ENCODE data around the gene FCRL6.

FCRL6 gene

GRCh38 chr1:159832309-159832708 is 30.1 kb downstream of the FCRL6 start:
- DNase-seq (ENCODE audit: low read depth in 2 of 3, low spot score in 1 of 3), result no peak

DNA sequence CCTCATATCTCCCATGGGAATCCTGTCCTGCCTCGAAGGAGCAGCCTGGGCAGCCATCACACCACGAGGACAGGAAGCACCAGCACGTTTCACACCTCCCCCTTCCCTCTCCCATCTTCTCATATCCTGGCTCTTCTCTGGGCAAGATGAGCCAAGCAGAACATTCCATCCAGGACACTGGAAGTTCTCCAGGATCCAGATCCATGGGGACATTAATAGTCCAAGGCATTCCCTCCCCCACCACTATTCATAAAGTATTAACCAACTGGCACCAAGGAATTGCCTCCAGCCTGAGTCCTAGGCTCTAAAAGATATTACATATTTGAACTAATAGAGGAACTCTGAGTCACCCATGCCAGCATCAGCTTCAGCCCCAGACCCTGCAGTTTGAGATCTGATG is 33.2 kb downstream of the FCRL6 start:
- no peak for DNase-seq (ENCODE audit: low read depth in 2 of 3, low spot score in 1 of 3)

- DNase-seq (ENCODE audit: low read depth in 2 of 3, low spot score in 1 of 3), result no peak
Observed at GRCh38 chr1:159835862-159836525, 33.8 kb downstream of the FCRL6 start.

DNA sequence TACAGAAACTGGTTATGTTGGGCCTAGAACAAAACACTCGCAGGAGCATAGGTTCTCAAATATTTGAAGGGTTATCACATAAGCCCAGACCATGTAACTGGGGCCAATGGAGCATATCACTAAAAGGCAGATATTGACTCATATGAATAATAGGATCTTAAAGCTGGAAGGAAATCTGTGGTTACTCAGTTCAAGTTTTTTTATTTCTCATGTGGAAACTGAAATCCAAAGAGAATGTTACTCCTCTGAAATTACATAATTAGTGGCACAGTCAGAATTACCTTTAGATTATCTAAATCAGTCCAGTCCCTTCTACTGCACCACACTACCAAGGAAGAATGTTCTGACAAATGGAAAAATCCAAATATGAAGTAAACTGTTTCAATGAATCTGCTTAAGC is 36.6 kb downstream of the FCRL6 start:
- no peak for DNase-seq (ENCODE audit: low read depth in 2 of 3, low spot score in 1 of 3)

DNA sequence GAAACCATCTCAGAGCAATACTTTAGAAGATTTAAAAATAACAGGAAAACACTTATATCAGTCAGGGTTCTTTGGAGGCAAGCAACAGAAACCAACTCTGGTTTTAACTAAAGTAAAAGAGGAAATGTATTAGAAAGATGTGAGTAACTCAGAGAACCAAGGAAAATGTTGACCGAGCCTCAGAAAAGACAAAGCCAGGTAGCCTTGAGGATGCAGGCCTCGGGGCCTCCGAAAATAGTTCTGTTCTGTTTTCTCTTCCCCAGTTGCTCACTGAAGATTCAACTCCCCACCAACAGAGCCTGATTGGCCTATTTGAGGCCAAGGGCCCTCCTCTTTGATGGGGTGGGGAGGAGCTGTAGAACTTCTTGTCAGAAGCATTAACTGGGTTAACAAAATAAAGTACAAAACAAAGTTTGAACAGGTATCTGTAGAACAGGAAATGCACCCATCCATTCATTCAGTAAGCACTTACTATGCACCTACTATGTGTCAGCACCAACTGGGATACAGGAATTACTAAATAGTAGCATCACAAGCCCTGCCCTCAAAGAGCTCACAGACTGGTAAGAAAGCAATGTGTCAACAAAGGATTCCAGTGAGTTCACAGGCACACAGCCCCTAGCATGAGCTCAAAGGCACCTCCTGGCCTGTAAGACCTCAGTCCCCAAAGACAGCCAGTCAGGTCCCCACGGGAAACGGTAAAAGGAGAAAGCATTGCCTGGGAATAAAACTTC is 37.1 kb downstream of the FCRL6 start:
- no peak for DNase-seq (ENCODE audit: low read depth in 2 of 3, low spot score in 1 of 3)

DNA sequence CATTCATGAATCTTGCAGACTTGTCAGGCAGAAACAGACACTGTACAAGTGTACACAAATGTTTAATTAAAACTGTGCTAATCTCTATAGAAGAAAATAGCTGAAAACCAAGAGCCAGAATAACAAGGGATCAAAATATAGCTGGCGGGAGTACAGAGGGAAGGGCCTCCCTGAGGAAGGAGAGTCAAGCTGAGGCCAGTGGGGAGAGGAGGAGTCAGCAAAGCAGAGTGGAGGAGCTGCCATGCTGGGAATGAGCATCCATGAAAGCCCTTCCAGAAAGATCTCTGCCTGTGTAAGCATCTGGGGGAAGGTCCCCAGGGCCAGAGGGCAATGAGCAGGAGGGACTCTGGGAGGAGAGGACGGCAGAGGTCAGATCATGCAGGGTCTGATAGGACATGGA is 39.6 kb downstream of the FCRL6 start:
- no peak for DNase-seq (ENCODE audit: low read depth in 2 of 3, low spot score in 1 of 3)

DNA sequence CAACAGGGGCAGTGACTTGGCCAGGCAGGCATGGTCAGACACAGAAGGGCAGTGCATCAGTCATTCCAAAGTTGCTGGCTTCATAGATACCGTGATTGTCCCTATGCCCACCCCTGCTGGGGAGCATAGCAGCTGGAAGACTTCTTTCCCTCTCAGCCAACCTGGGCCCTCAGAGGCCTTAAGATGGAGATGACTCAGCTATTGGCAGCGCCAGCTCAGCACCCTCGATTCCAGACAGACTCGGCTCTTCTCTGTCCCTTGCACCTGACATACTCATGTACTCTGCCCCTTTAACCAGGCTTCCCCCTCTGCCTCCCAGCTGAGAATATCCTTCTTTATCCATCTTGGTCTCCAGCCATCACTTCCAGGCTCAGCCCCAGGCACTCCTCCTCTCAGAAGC is 41.3 kb downstream of the FCRL6 start:
- no peak for DNase-seq (ENCODE audit: low read depth in 2 of 3, low spot score in 1 of 3)

DNA sequence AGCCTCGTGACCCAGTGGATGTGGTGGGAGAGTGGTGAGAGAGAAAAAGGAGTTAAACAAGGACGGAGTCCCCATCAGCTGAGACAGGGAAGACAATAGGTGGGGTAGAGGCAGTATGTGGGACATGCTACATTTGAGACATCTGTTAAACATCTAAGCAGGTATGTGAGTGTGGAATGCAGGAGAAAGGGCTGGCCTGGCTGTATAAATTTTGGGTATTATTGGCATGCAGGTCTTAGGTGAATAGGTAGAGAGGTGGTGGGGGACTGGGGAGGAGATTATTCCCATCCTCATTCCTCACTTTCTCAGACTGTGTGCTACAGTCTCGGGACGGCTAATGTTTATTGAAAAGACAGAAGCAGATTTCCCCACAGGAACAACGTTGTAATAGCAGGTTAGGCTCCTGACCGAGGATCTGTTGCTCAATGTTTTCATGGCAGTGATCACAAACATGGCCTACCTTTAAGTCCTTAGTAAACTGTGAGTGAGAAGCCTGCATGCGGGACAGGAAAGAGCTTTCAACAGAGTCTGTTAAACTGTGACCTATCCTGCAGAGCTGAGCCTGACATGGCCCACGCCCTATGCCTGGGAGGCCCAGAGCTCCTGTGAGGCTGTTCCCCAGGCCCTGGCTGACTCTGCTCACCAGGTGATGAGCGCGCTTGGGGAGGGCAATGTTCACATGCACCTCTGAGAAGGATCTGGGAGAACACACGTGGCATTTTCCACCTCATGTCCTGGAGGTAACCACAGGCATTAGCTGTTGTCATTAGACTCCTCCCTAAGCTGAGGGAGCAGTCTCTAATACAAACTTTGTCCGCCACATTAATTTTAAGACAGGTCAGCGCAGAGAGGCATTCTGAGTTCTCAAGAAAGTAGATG is 43.8 kb downstream of the FCRL6 start:
- DNase-seq (ENCODE audit: low read depth in 2 of 3, low spot score in 1 of 3), result no peak

- no peak for DNase-seq (ENCODE audit: low read depth in 2 of 3, low spot score in 1 of 3)
Observed at GRCh38 chr1:159847231-159847630, 45.1 kb downstream of the FCRL6 start.

DNA sequence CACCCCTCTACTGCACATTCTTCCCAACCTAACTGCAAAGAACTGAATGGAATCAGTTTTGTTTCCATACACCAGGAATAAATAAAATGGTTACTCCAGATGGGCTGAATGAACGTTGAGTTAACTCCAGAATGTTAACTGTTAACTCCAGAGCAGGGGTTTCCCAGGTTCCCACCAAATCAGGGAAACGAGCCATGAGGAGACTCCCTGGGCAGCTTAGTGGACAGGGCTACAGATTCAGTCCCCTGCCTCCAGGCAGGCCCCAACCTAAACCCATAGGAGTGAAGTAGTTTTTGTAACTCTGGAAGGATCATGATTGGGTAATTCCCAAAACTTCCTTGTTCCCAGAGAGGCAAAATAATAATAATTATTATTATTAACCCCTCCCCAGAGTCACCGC is 46.2 kb downstream of the FCRL6 start:
- DNase-seq (ENCODE audit: low read depth in 2 of 3, low spot score in 1 of 3), result no peak

- no peak for DNase-seq (ENCODE audit: low read depth in 2 of 3, low spot score in 1 of 3)
Observed at GRCh38 chr1:159849626-159850366, 47.6 kb downstream of the FCRL6 start.

DNA sequence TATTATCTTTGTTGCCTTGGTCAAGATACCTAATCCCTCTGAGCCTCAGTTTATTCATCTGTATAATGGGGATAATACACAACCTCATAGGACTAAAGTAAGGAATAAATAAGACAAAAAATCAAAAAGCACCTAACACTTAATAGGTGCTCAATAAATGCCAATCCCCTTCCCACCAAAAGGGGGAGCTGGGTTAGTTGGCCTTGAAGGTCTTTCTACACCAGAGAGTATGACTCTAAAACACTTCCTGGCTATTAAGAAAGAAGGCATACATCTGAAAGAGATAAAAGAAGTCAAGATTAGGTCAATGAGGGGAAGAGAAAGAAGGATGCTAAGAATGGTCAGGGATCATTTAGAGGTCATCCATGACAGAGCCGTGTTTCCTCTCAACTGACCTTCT is 49.2 kb downstream of the FCRL6 start:
- no peak for DNase-seq (ENCODE audit: low read depth in 2 of 3, low spot score in 1 of 3)

DNA sequence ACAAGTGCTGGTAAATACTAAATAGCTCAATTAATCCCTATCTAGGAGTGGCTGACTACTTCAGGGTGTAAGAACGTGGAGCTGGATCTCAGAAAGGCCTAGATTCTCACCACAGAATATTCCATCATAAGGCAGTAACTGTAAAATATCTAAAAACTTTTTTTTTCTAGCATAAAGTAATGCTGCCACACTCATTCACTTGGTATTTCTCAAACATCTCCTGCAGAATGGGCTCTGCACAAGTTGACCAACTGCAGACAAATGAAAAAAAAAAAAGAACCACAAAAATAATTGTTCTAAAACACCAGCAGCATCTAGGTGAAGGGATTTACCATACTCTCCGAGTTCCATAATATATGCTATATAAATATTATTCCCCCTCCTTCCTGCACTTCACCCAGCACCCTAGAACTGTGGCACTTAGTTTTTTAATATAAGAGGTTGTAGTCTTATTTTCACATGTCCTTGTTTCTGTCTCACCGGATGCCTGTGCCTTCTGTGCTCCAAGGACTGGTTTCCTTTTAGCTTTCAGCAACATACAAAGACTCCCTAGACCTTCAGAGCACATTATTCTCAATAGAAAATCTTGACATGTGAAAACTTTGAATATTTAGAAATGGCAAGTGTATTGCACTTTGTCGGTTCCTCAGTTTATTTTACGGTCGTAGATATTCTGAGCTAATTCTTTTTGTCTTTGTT is 51.4 kb downstream of the FCRL6 start:
- no peak for DNase-seq (ENCODE audit: low read depth in 2 of 3, low spot score in 1 of 3)

DNA sequence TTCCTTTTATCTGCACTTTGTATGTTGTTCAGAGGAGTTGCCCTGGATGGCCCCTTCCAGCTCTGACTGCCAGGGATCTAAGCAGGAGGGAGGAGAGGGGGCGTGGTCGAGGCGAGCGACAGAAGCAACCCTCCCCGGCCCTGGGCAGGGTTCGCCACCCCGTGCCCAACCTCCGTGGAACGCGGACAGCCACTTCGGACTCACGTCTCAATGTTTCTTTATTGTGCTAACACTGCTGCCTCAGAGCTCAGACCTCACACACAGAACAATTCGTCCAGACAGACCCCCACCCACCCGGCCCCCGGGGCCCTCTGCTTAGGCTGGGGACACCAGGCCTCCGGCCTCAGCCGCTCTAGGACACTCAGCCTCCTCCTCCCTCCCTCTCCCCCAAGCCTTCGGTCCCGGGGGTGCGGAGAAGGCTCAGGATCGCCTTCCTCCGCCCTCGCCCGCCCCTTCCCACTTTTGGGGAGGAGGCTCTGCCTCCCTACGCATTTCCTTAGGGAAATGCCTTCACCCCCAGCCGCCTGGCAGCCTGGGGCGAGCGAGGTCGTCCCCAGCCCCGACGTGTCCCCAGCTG is 52.0 kb downstream of the FCRL6 start:
- peak in 1 of 3 donors; percentile 10 for DNase-seq (ENCODE audit: low read depth in 2 of 3, low spot score in 1 of 3)

DNA sequence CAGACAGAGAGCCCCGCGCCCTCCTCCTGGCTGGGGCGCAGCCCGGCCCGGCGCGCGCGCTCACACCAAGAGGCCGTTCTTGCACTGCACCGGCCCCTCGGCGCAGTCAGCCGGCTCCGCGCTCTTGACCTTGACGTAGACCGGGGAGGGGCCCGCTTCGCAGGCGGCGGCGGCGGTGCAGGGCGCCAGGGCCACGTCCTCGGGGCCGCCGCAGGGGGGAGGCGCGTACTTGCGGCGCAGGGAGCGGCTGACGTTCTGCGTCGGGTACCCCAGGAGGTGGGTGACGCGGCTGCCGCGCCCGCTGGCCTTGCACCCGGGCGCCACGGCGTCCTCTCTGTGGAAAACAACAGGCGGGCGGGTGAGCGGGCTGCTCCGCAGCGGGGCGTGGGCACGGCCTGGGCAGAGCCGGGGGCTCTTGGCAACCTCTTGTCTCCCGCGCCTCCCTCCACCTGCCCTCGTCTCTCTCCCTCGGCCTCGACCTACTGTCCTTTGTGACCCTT is 52.6 kb downstream of the FCRL6 start:
- peak; percentile 52 to 70 (median 61) for DNase-seq (ENCODE audit: low read depth in 2 of 3, low spot score in 1 of 3)

- no peak for DNase-seq (ENCODE audit: low read depth in 2 of 3, low spot score in 1 of 3)
Observed at GRCh38 chr1:159855709-159856108, 53.5 kb downstream of the FCRL6 start.

GRCh38 chr1:159856576-159856975 is 54.4 kb downstream of the FCRL6 start:
- no peak for DNase-seq (ENCODE audit: low read depth in 2 of 3, low spot score in 1 of 3)

- no peak for DNase-seq (ENCODE audit: low read depth in 2 of 3, low spot score in 1 of 3)
Observed at GRCh38 chr1:159857889-159858288, 55.7 kb downstream of the FCRL6 start.

DNA sequence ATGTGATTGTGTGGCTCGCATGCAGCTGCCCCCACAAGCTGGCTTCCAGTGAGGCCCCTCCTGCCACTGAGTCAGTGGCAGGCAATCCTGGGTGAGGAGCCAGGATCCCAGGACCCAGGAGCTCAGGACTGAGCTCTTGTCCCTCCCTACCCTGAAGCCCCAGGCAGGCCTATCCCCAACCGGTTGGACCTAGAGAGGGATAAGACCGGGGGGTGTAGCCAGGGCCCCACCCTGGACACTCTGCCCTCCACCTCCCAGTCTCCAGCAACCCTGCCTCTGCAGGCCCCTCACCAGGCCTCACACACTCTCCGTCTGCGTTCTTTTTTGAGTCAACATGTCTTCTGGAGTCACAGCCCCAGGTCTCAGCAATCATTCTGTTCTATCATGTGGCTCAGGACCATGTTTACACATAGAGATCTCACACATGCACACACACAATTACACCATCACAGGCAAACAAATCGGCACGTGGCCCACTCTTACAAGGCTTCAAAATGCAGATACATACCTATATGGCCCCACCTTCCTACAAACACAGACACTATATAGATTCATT is 57.7 kb downstream of the FCRL6 start:
- no peak for DNase-seq (ENCODE audit: low read depth in 2 of 3, low spot score in 1 of 3)

GRCh38 chr1:159860456-159860855 is 58.3 kb downstream of the FCRL6 start:
- no peak for DNase-seq (ENCODE audit: low read depth in 2 of 3, low spot score in 1 of 3)
